ENCODE measurements around the gene YPEL3. TPM values are rescaled to one million over a fixed set of nuclear protein-coding genes. Genes with fewer than 3 reads are reported as not detected.

YPEL3 gene
- total RNA-seq, 4 donors from 2014 or later = 81.9 to 197 (median 122) TPM

- Histone ChIP-seq H3K36me3 (no peaks in the 10 kb centered on the region), H3K9me3 (no peaks in the 10 kb centered on the region), H3K4me3 (no peak overlapping the region), H3K27ac (no peak overlapping the region), H3K4me1 (peaks cover 0 to 2% (median 0%) of the 10 kb centered on the region in 4 donors), H3K27me3 (no peaks in the 10 kb centered on the region)
- TF ChIP-seq CTCF (IDR thresholded peaks at IDR 0.05) (peak in 1 of 5 experiments; percentile 12), POLR2A (IDR thresholded peaks at IDR 0.05) (no peak), EP300 (IDR thresholded peaks at IDR 0.05) (no peak)
- DNase-seq (ENCODE audit: low spot score in 2 of 2) = no peak
- WGBS, 2 donors = 77 to 81% methylated on average over 13 of the region's 13 CpGs
These were observed 46.8 kb upstream of the YPEL3 start for GRCh38 chr16:30142672-30143346.

- Histone ChIP-seq H3K27ac (no peak overlapping the region), H3K27me3 (no peaks in the 10 kb centered on the region), H3K4me1 (peaks cover 0 to 5% (median 0%) of the 10 kb centered on the region in 4 donors), H3K36me3 (no peaks in the 10 kb centered on the region), H3K4me3 (no peak overlapping the region), H3K9me3 (no peaks in the 10 kb centered on the region)
- TF ChIP-seq CTCF (IDR thresholded peaks at IDR 0.05) (no peak), POLR2A (IDR thresholded peaks at IDR 0.05) (no peak), EP300 (IDR thresholded peaks at IDR 0.05) (no peak)
- WGBS, 2 donors = 95 to 96% methylated on average over 2 of the region's 2 CpGs
- DNase-seq (ENCODE audit: low spot score in 2 of 2) = no peak
These were observed 45.7 kb upstream of the YPEL3 start for GRCh38 chr16:30141750-30142149.

- Histone ChIP-seq H3K9me3 (no peaks in the 10 kb centered on the region), H3K4me3 (no peak overlapping the region), H3K27me3 (no peaks in the 10 kb centered on the region), H3K27ac (no peak overlapping the region), H3K36me3 (no peaks in the 10 kb centered on the region), H3K4me1 (peaks cover 0 to 5% (median 0%) of the 10 kb centered on the region in 4 donors)
- no peak for TF ChIP-seq POLR2A (IDR thresholded peaks at IDR 0.05)
- TF ChIP-seq EP300 (IDR thresholded peaks at IDR 0.05) = no peak
- TF ChIP-seq CTCF (IDR thresholded peaks at IDR 0.05) = no peak
- no peak for DNase-seq (ENCODE audit: low spot score in 2 of 2)
- WGBS, 2 donors = 67 to 74% methylated on average over 13 of the region's 13 CpGs
These were observed 43.8 kb upstream of the YPEL3 start for GRCh38 chr16:30139583-30140481.

- H3K36me3 ChIP-seq = no peaks in the 10 kb centered on the region
- no peaks in the 10 kb centered on the region for H3K9me3 ChIP-seq
- no peak overlapping the region for H3K27ac ChIP-seq
- peaks cover 0 to 5% (median 0%) of the 10 kb centered on the region in 4 donors for H3K4me1 ChIP-seq
- no peaks in the 10 kb centered on the region for H3K27me3 ChIP-seq
- TF ChIP-seq POLR2A (IDR thresholded peaks at IDR 0.05) (no peak), CTCF (IDR thresholded peaks at IDR 0.05) (no peak), EP300 (IDR thresholded peaks at IDR 0.05) (no peak)
- H3K4me3 ChIP-seq = no peak overlapping the region
- WGBS, 2 donors = 52 to 54% methylated on average over 8 of the region's 8 CpGs
- DNase-seq (ENCODE audit: low spot score in 2 of 2) = no peak
These were observed 41.9 kb upstream of the YPEL3 start for GRCh38 chr16:30137897-30138296.
